Measurements from ENCODE around the gene GTSF1L. TPM values are rescaled to one million over a fixed set of nuclear protein-coding genes. Genes with fewer than 3 reads are reported as not detected.

GTSF1L gene
- total RNA-seq, 1 experiment from 2014 or later = not detected

GRCh38 chr20:43682446-43682845, 44.4 kb downstream of the GTSF1L start:
- no peak for TF ChIP-seq EZH2 (IDR thresholded peaks at IDR 0.05; ENCODE audit: borderline replicate concordance, low read depth, low read length, poor library complexity, severe bottlenecking)
- no peak for TF ChIP-seq CTCF (conservative IDR thresholded peaks at IDR 0.05; ENCODE audit: low read depth, low read length)
- Histone ChIP-seq H3K9me3 (ENCODE audit: low read depth, low read length, poor library complexity, severe bottlenecking) (no peaks in the 10 kb centered on the region), H3K36me3 (ENCODE audit: insufficient read depth, low read length, poor library complexity, severe bottlenecking) (peaks cover 37% of the 10 kb centered on the region), H3K27me3 (replicated peaks; ENCODE audit: insufficient read depth, low read depth, low read length, poor library complexity) (no peaks in the 10 kb centered on the region), H3K4me3 (ENCODE audit: low read depth, low read length, poor library complexity, severe bottlenecking) (no peak overlapping the region), H3K27ac (ENCODE audit: low read depth, low read length, poor library complexity, severe bottlenecking) (no peak overlapping the region), H3K4me1 (ENCODE audit: insufficient read depth, low read length, poor library complexity, severe bottlenecking) (peaks cover 4% of the 10 kb centered on the region)
- ChIA-PET POLR2A (ENCODE audit: low non-redundant PET) (no interaction called here), CTCF (no interaction called here)
- intact Hi-C loops (cut with micrococcal nuclease; ENCODE audit: unreplicated experiment) = loop anchor here (10.0 kb wide), 1 partner anchor 148 kb away; no protein-coding TSS in a partner anchor
- DNase-seq (ENCODE audit: low spot score) = no peak
- BruUV-seq (replicated peaks) = no TSS peak

GRCh38 chr20:43681991-43682410, 44.8 kb downstream of the GTSF1L start:
- no peaks in the 10 kb centered on the region for H3K27me3 ChIP-seq (replicated peaks; ENCODE audit: insufficient read depth, low read depth, low read length, poor library complexity)
- intact Hi-C loops (cut with micrococcal nuclease; ENCODE audit: unreplicated experiment) = loop anchor here (10.0 kb wide), 1 partner anchor 147 kb away; no protein-coding TSS in a partner anchor
- H3K4me1 ChIP-seq (ENCODE audit: insufficient read depth, low read length, poor library complexity, severe bottlenecking) = peaks cover 4% of the 10 kb centered on the region
- POLR2A ChIA-PET (ENCODE audit: low non-redundant PET) = interaction anchor here (0.5 kb wide), 1 partner anchor 92 kb away, joined by 3 read pairs; no protein-coding TSS in a partner anchor
- H3K9me3 ChIP-seq (ENCODE audit: low read depth, low read length, poor library complexity, severe bottlenecking) = no peaks in the 10 kb centered on the region
- CTCF ChIA-PET = no interaction called here
- no TSS peak for BruUV-seq (replicated peaks)
- no peak for DNase-seq (ENCODE audit: low spot score)
- no peak overlapping the region for H3K4me3 ChIP-seq (ENCODE audit: low read depth, low read length, poor library complexity, severe bottlenecking)
- no peak overlapping the region for H3K27ac ChIP-seq (ENCODE audit: low read depth, low read length, poor library complexity, severe bottlenecking)
- TF ChIP-seq EZH2 (IDR thresholded peaks at IDR 0.05; ENCODE audit: borderline replicate concordance, low read depth, low read length, poor library complexity, severe bottlenecking) = no peak
- peaks cover 36% of the 10 kb centered on the region for H3K36me3 ChIP-seq (ENCODE audit: insufficient read depth, low read length, poor library complexity, severe bottlenecking)

GRCh38 chr20:43681468-43681942, 45.3 kb downstream of the GTSF1L start:
- Histone ChIP-seq H3K9me3 (ENCODE audit: low read depth, low read length, poor library complexity, severe bottlenecking) (no peaks in the 10 kb centered on the region), H3K4me1 (ENCODE audit: insufficient read depth, low read length, poor library complexity, severe bottlenecking) (peaks cover 4% of the 10 kb centered on the region), H3K27ac (ENCODE audit: low read depth, low read length, poor library complexity, severe bottlenecking) (no peak overlapping the region), H3K36me3 (ENCODE audit: insufficient read depth, low read length, poor library complexity, severe bottlenecking) (peaks cover 35% of the 10 kb centered on the region), H3K27me3 (replicated peaks; ENCODE audit: insufficient read depth, low read depth, low read length, poor library complexity) (no peaks in the 10 kb centered on the region), H3K4me3 (ENCODE audit: low read depth, low read length, poor library complexity, severe bottlenecking) (no peak overlapping the region)
- no TSS peak for BruUV-seq (replicated peaks)
- CTCF ChIA-PET = no interaction called here
- intact Hi-C loops (cut with micrococcal nuclease; ENCODE audit: unreplicated experiment) = loop anchor here (10.0 kb wide), 1 partner anchor 147 kb away; no protein-coding TSS in a partner anchor
- DNase-seq (ENCODE audit: low spot score) = peak; percentile 51
- no peak for TF ChIP-seq EZH2 (IDR thresholded peaks at IDR 0.05; ENCODE audit: borderline replicate concordance, low read depth, low read length, poor library complexity, severe bottlenecking)
- TF ChIP-seq CTCF (conservative IDR thresholded peaks at IDR 0.05; ENCODE audit: low read depth, low read length) = no peak
- POLR2A ChIA-PET (ENCODE audit: low non-redundant PET) = interaction anchor here (0.5 to 0.6 kb wide), 2 partner anchors 92 to 224 kb away, joined by 3 read pairs; no protein-coding TSS in a partner anchor
